Hematopoietic multipotent progenitor cell (in vitro differentiated cells): ENCODE measurements around the gene VIP. TPM values are rescaled to one million over a fixed set of nuclear protein-coding genes. Genes with fewer than 3 reads are reported as not detected.

ENCODE experiments used
- DNase-seq, 3 donors: peaks; one replicate each; pipeline ENCODE4 v3.0.0-alpha.2; 2011 to 2015; ENCODE audit warnings: low read depth in 2 of 3, low spot score in 2 of 3
- total RNA-seq: library from RNA; depleted of rRNA; stranded (reverse); fragments of >200 nt; gene quantifications from one replicate; pipeline ENCODE4 v1.2.3, GENCODE V29; 2012

The VIP gene
- total RNA-seq, 1 donor = 0.27 TPM

- no peak for DNase-seq
Observed at GRCh38 chr6:152775428-152775827, 24.8 kb downstream of the VIP start.

- DNase-seq = no peak
Observed at GRCh38 chr6:152776833-152777232, 26.2 kb downstream of the VIP start.

GRCh38 chr6:152783217-152783878, 32.8 kb downstream of the VIP start:
- DNase-seq = no peak

GRCh38 chr6:152794696-152795095, 44.1 kb downstream of the VIP start:
- no peak for DNase-seq

GRCh38 chr6:152804150-152804549, 53.6 kb downstream of the VIP start:
- no peak for DNase-seq

Other genes with a start within 250 kb of the VIP start
- gene SYNE1, start 113.4 kb upstream of the VIP start, total RNA-seq = 95.3 TPM
- 33.9 TPM for gene MYCT1, start 52.9 kb upstream of the VIP start, total RNA-seq
- gene FBXO5, start 232.2 kb downstream of the VIP start, total RNA-seq = 3.2 TPM